GM19043 (cell line): ENCODE data around the gene MYH16.
"Not testable (repeated sequence)": the region's sequence is repeated elsewhere in the genome, so short reads cannot be mapped to it uniquely, and the experiment has no call there.

Experiments
- ATAC-seq: cut with Tn5 transposase; IDR thresholded peaks from one replicate; pipeline ENCODE4 v1.9.1; 2021; ENCODE audit warnings: low read depth; ENCODE audit not compliant: unreplicated experiment

Gene MYH16

DNA sequence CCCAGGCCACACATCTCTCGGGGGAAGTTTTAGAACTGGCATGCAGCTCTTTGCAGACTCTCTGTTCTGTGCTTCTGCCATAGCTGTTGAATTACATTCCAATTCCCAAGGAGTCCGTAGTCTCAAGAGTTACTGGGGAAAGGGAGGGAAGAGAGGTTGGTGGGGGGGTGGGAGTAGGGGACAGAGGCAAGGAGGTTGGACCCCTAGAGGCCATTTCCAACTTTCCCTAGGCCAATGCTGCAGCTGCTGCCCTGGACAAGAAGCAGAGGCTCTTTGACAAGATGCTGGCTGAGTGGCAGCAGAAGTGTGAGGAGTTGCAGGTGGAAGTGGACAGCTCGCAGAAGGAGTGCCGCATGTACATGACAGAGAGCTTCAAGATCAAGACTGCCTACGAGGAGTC is 23.8 kb downstream of the MYH16 start:
- no peak for ATAC-seq

DNA sequence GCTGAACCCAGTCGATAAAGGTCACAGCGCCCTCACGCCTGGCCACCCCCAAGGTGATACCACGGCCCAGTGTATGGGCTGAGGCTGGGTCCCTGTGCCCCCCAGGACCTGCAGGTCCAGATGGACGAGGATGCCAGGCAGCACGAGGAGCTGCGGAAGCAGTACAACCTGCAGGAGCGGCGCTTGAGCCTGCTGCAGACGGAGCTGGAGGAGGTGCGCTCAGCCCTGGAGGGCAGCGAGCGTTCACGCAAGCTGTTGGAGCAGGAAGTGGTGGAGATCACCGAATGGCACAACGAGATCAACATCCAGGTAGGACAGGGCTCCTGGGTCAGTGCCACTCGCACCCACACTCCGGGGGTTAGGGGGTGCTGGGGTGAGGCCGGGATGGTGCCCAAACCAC is 28.9 kb downstream of the MYH16 start:
- ATAC-seq = no peak

- ATAC-seq = no peak
Observed at GRCh38 chr7:99305473-99306260, 33.0 kb downstream of the MYH16 start.

- no peak for ATAC-seq
Observed at GRCh38 chr7:99308461-99309074, 35.9 kb downstream of the MYH16 start.

DNA sequence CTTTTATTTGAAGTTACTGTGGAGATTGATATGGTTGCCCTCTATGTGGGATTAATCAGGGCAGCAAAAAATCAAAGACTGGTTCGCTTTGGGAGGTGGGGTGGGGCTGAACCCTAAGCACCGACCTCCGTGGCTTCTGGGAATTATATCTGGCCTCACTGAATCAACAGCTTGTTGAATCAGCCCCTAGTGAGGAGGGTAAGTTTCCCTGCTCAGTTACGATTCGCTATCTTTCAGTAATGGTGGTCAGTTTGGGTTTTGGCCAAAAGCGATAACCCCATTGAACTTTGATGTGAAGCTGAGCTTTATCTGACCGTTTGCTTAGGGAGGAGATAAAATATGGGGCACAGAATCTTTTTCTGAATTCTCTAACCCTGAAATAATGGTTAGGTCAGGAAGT is 36.5 kb downstream of the MYH16 start:
- ATAC-seq = no peak

GRCh38 chr7:99310004-99310403 is 37.4 kb downstream of the MYH16 start:
- ATAC-seq = no peak

GRCh38 chr7:99311702-99312101 is 39.1 kb downstream of the MYH16 start:
- ATAC-seq = no peak

DNA sequence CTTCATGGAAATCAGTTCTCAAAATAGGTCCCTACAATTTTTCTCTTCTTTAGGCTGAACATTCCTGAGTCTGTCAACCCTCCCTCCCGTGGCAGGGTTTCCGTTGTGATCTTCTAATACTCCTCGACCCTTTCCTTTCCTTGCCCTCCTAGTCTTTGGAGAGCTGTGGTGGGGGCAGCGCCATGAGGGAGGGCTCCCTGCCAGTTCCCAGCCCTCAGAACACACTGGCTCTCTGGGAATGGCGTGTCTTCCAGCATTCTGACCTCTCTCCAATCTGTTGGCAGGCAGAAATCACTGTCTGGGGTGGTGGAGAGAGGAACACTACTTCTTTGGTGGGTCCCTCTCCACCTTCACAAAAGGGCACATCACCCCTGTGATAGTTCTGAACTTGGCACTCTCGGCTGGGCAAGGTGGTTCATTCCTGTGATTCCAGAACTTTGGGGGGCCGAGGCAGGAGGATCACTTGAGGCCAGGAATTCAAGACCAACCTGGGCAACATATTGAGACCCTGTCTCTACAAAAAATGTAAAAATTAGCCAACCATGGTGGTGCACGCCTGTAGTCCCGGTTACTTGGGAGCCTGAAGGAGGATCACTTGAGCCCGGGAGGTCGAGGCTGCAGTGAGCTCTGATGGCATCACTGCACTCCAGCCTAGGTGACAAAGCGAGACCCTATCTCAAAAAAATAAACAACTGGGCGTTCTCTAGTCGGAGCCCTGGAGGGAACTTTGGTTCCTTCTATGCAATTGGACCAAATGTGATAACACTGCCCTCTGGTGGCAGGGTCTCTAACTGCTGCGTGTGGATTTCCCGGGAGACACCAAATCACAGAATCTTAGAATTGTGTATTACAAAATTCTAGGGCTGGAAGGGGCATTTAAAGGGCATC is 39.9 kb downstream of the MYH16 start:
- no peak for ATAC-seq

GRCh38 chr7:99313204-99313573 is 40.5 kb downstream of the MYH16 start:
- ATAC-seq = no peak

DNA sequence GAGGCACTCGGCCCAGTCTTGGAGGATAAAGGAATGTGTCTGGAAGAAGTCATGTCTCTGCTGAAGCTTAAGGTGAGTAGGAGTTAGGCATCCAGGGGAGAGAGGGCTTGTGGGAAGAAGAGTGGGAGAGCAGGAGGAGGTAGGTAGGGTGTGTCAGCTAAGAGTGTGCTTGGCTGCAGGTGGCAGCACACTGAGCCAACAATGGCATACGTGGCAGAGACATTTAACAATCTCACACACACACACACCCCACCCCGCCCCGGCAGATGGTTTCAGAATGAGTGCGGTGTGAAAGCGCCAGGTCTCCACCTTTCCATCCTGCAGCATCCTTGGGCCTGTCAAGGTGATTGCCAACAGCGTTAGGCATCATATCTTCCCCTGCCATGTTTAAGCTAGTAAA is 41.9 kb downstream of the MYH16 start:
- no peak for ATAC-seq

DNA sequence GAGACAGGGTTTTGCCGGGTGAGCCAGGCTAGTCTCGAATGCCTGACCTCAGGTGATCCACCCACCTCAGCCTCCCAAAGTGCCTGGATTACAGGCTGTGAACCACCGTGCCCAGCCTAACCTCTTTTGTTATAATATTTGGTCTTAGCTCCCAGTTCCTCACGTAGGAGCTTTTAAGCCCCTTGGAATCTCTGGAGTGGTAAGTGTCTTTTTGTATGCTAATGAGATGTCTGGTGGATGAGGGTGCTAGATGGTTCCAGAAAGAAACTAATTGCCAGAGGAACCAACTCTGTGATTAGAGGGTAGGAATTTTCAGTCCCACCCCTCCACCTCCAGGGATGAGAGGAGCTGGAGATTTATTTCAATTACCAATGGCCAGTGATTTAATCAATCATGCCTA is 47.7 kb downstream of the MYH16 start:
- ATAC-seq = no peak

DNA sequence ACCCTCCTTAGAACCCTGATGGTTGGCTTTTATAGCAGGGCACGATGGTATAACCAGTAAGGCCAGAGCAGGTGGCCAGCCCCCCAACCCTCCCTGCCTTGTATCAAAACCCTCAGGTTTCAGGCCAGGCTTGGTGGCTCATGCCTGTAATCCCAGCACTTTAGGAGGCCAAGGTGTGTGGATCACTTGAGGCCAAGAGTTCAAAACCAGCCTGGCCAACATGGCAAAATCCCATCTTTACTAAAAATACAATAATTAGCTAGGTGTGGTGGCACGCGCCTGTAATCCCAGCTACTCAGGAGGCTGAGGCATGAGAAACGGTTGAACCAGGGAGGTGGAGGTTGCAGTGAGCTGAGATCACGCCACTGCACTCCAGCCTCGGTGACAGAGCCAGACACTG is 50.0 kb downstream of the MYH16 start:
- ATAC-seq = not testable (repeated sequence)

- ATAC-seq = no peak
Observed at GRCh38 chr7:99324559-99324958, 51.9 kb downstream of the MYH16 start.

DNA sequence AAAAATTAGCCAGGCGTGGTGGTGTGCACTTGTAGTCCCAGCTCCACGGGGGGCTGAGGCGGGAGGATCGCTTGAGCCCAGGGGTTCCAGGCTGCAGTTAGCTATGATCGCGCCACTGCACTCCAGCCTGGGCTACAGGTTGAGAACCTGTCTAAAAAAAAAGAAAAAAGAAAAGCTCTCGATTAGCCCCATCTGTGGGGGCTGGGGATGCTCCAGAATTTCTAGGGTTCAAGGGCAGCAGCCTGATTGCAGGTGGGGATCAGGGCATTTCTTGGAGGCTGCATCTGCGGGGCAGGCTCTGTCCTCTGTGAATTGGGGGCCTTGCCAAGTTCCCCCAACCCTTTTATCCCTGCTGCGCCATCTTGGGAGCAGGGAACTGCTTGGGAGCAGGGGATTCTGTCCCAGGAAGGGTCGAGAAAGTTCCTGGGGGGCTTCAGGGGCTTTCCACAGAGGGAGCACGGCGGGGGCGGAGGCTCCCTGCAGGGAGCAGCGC is 52.4 kb downstream of the MYH16 start:
- ATAC-seq = no peak

- peak; percentile 93 for ATAC-seq
Observed at GRCh38 chr7:99325592-99326407, 53.2 kb downstream of the MYH16 start, which contains the start of gene ARPC1A. Gene ARPC1A, plus strand, starts transcription at chr7:99325898. Its CDS starts 7,456 bp downstream, at chr7:99333354.

GRCh38 chr7:99326408-99326782 is 53.8 kb downstream of the MYH16 start:
- ATAC-seq = no peak

GRCh38 chr7:99330314-99330961 is 57.8 kb downstream of the MYH16 start:
- ATAC-seq = not testable (repeated sequence)

- no peak for ATAC-seq
Observed at GRCh38 chr7:99331002-99331401, 58.4 kb downstream of the MYH16 start.

DNA sequence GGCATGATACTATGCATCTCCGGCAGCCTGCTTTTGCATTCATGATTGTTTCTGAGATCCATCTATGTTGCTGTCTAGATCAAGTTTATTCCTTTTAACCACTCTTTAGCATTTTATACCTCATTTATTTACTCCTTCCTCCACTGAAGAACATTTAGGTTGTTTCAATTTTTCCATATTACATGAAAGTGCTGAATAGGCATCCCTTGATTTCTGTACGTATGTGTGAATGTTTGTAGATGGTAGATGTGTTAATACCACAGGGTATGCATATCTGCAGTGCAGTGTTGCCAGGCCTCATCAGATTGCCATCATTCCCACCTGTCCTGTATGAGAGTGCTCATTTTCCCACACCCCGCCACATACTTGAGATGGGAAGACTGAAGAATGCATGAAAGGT is 67.0 kb downstream of the MYH16 start:
- ATAC-seq = no peak

GRCh38 chr7:99340659-99341058 is 68.0 kb downstream of the MYH16 start:
- no peak for ATAC-seq
